HepG2 (cell line): ENCODE results near the gene GALR2. TPM values are rescaled to one million over a fixed set of nuclear protein-coding genes. Genes with fewer than 3 reads are reported as not detected.

Experiments
- ATAC-seq: fragments of 200-7000 bp; cut with Tn5 transposase; 3 replicates; pipeline ENCODE4 v1.9.1; 2020; ENCODE audit warnings: mild to moderate bottlenecking, moderate library complexity
- BruUV-seq: library from RNA; stranded (reverse); fragments of 400-500 nt; replicated peaks from 2 replicates; lab custom pipeline; 2021; lab: Mats Ljungman, UMichigan
- CTCF ChIA-PET: fragments of 300-600 bp; formaldehyde crosslinking; extraction: SDS; loops from one replicate; lab custom pipeline; 2021; ENCODE audit warnings: low total read pairs, inconsistent platforms, low intra/inter-chr PET ratio; lab: Yijun Ruan, JAX
- POLR2A ChIA-PET: fragments of 350-600 bp; sonication (Branson Sonifier 250); formaldehyde crosslinking; loops from one replicate; lab custom pipeline; 2020; ENCODE audit warnings: antibody characterized with exemption, inconsistent platforms; lab: Yijun Ruan, JAX
- DNase-seq: peaks from one replicate; pipeline ENCODE4 v3.0.0-alpha.2; 2015; ENCODE audit warnings: low spot score
- FAIRE-seq: peaks from 3 replicates; lab custom pipeline; 2011; peaks lifted over from hg19 to GRCh38; lab: Jason Lieb, UNC
- H2AFZ ChIP-seq: one replicate; pipeline ENCODE4 v1.6.1; 2011; ENCODE audit warnings: low read length, inconsistent platforms
- H3K27ac ChIP-seq: fragments of 300-600 bp; 3 replicates; pipeline ENCODE4 v1.8.0; 2011; ENCODE audit warnings: mixed run types, mild to moderate bottlenecking, mixed read lengths, low read length, inconsistent platforms; ENCODE audit not compliant: insufficient read depth; ENCODE audit errors: extremely low read length
- H3K27me3 ChIP-seq, 2 experiments: fragments of 200-600 bp in 1 of 2; 2 replicates in 1 of 2; 3 replicates in 1 of 2; pipeline versions ENCODE4 v1.6.0 to v1.8.0; 2011; ENCODE audit warnings: low read length in 2 of 2, mild to moderate bottlenecking in 2 of 2, moderate library complexity in 2 of 2, inconsistent platforms in 1 of 2; ENCODE audit not compliant: insufficient read depth in 2 of 2, control insufficient read depth in 1 of 2
- H3K36me3 ChIP-seq, 2 experiments: fragments of 200-600 bp in 1 of 2; replicated peaks in 1 of 2; 2 replicates in 1 of 2; 3 replicates in 1 of 2; pipeline versions ENCODE4 v1.5.1 to v1.8.0; 2011; ENCODE audit warnings: low read length in 2 of 2, inconsistent platforms in 1 of 2; ENCODE audit not compliant: insufficient read depth in 2 of 2, control insufficient read depth in 1 of 2
- H3K4me1 ChIP-seq: 2 replicates; pipeline ENCODE4 v1.5.1; 2012; ENCODE audit warnings: low read length, inconsistent platforms; ENCODE audit not compliant: insufficient read depth
- H3K4me2 ChIP-seq: 2 replicates; pipeline ENCODE4 v1.6.0; 2011; ENCODE audit warnings: low read depth, low read length, inconsistent platforms
- H3K4me3 ChIP-seq, 3 experiments: fragments of 200-600 bp in 1 of 3; sonication (generic), shearing (Covaris generic) in 1 of 3; replicated peaks in 1 of 3; 2 replicates each; pipeline ENCODE4 v1.5.1; 2011 to 2016; ENCODE audit warnings: low read length in 3 of 3, inconsistent platforms in 2 of 3, low read depth in 2 of 3, mild to moderate bottlenecking in 2 of 3, control low read depth in 1 of 3, mixed read lengths in 1 of 3; ENCODE audit not compliant: insufficient read depth in 1 of 3
- H3K79me2 ChIP-seq: one replicate; pipeline ENCODE4 v1.6.1; 2011; ENCODE audit warnings: low read length, inconsistent platforms; ENCODE audit not compliant: insufficient read depth
- H3K9ac ChIP-seq: 2 replicates; pipeline ENCODE4 v1.6.0; 2011; ENCODE audit warnings: mild to moderate bottlenecking, low read depth, low read length, inconsistent platforms; ENCODE audit not compliant: insufficient read depth
- H3K9me3 ChIP-seq: 2 replicates; pipeline ENCODE4 v1.5.1; 2012; ENCODE audit warnings: mild to moderate bottlenecking, low read length
- H4K20me1 ChIP-seq: 2 replicates; pipeline ENCODE4 v1.6.0; 2011; ENCODE audit warnings: inconsistent platforms, mild to moderate bottlenecking, low read length, moderate library complexity; ENCODE audit not compliant: insufficient read depth
- AGO2 ChIP-seq: fragments of 200-400 bp; formaldehyde crosslinking; optimal IDR thresholded peaks from 2 replicates; pipeline ENCODE3; 2017; ENCODE audit warnings: mild to moderate bottlenecking, low read depth, low read length, moderate library complexity
- HCFC1 ChIP-seq: fragments of 150-350 bp; IDR thresholded peaks from 2 replicates; pipeline ENCODE4 v1.6.1; 2014; ENCODE audit warnings: low read depth, low read length
- HMG20A ChIP-seq: IDR thresholded peaks from 2 replicates; pipeline ENCODE4 v1.6.1; 2016; ENCODE audit warnings: borderline replicate concordance
- HNRNPLL ChIP-seq: fragments of 200-400 bp; formaldehyde crosslinking; IDR thresholded peaks from 2 replicates; pipeline ENCODE4 v1.6.1; 2017; ENCODE audit warnings: mild to moderate bottlenecking, low read depth, low read length; ENCODE audit not compliant: poor library complexity, severe bottlenecking
- MEF2D ChIP-seq: sonication (generic); formaldehyde crosslinking; IDR thresholded peaks from 2 replicates; pipeline ENCODE4 v1.5.1; 2020; ENCODE audit warnings: mild to moderate bottlenecking, missing genetic modification reagents
- NFRKB ChIP-seq: fragments of 450-650 bp; IDR thresholded peaks from 2 replicates; pipeline ENCODE4 v1.6.1; 2017
- SP1 ChIP-seq, 2 experiments: fragments of 450-650 bp in 1 of 2; sonication (generic) in 1 of 2; formaldehyde crosslinking in 1 of 2; IDR thresholded peaks; 2 replicates each; pipeline versions ENCODE4 v1.4.0 to v1.6.1; 2016 to 2020; ENCODE audit warnings: missing genetic modification reagents in 1 of 2
- TP53 ChIP-seq: sonication (generic); formaldehyde crosslinking; conservative IDR thresholded peaks from 2 replicates; pipeline ENCODE4 v1.4.0; 2020; ENCODE audit warnings: missing genetic modification reagents
- ZNF274 ChIP-seq: sonication (generic); formaldehyde crosslinking; IDR thresholded peaks from 2 replicates; pipeline ENCODE4 v1.5.1; 2020; ENCODE audit warnings: mild to moderate bottlenecking, missing genetic modification reagents
- ZNF616 ChIP-seq: sonication (generic); formaldehyde crosslinking; IDR thresholded peaks from 2 replicates; pipeline ENCODE4 v1.5.0; 2020; ENCODE audit warnings: low read depth, mild to moderate bottlenecking, missing genetic modification reagents
- WGBS: methylation state at CpG from one replicate; pipeline ENCODE4 v1.1.6; 2017; ENCODE audit warnings: low lambda C conversion rate; 5-methylcytosine and 5-hydroxymethylcytosine counted together
- in situ Hi-C: cut with HindIII; loops from 2 replicates; pipeline ENCODE4 v1.10.0; 2017; ENCODE audit warnings: low pct_unique_long_range_greater_than_20kb; ENCODE audit not compliant: extremely low pct_ligation_motif_present
- intact Hi-C: fragments of 100-400 bp; cut with micrococcal nuclease; formaldehyde crosslinking; loops from one replicate; pipeline ENCODE4 v1.10.0; 2022; ENCODE audit not compliant: unreplicated experiment
- polyA plus RNA-seq, 8 experiments: library from polyadenylated mRNA; depleted of rRNA in 3 of 8; stranded (reverse) in 7 of 8; unstranded in 1 of 8; fragments of >200 nt; fragmentation: Illumina TruSeq in 4 of 8; extraction: Trizol in 4 of 8; gene quantifications; 2 replicates each; pipeline versions ENCODE4 v1.2.1 to v1.2.3, GENCODE V29; 2011 to 2016; ENCODE audit warnings: low read depth in 4 of 8, missing spikeins in 1 of 8, mixed read lengths in 1 of 8; ENCODE audit not compliant: insufficient read depth in 1 of 8
- total RNA-seq, 5 experiments: library from RNA; depleted of rRNA; stranded (reverse); fragments of >200 nt; fragmentation: Illumina TruSeq; extraction: Trizol; gene quantifications; 2 replicates each; pipeline ENCODE4 v1.2.3, GENCODE V29; 2016; ENCODE audit warnings: low read depth in 1 of 5
- TF ChIP-seq, protein P1 (sequence below): sonication (generic); formaldehyde crosslinking; IDR thresholded peaks from 2 replicates; pipeline ENCODE4 v1.9.0; 2021; ENCODE audit warnings: missing genetic modification reagents, mild to moderate bottlenecking, borderline replicate concordance
- TF ChIP-seq, protein P2 (sequence below): IDR thresholded peaks from 2 replicates; pipeline ENCODE4 v1.6.1; 2016
- TF ChIP-seq, protein P3 (sequence below): sonication (generic); formaldehyde crosslinking; IDR thresholded peaks from 2 replicates; pipeline ENCODE4 v1.4.0; 2020; ENCODE audit warnings: missing genetic modification reagents

The GALR2 gene
- total and polyA plus RNA-seq, 2 of the 13 experiments (the other 11 are each of a cell fraction or from before 2014, with no cell fraction given), result 0.48 to 0.58 TPM

DNA sequence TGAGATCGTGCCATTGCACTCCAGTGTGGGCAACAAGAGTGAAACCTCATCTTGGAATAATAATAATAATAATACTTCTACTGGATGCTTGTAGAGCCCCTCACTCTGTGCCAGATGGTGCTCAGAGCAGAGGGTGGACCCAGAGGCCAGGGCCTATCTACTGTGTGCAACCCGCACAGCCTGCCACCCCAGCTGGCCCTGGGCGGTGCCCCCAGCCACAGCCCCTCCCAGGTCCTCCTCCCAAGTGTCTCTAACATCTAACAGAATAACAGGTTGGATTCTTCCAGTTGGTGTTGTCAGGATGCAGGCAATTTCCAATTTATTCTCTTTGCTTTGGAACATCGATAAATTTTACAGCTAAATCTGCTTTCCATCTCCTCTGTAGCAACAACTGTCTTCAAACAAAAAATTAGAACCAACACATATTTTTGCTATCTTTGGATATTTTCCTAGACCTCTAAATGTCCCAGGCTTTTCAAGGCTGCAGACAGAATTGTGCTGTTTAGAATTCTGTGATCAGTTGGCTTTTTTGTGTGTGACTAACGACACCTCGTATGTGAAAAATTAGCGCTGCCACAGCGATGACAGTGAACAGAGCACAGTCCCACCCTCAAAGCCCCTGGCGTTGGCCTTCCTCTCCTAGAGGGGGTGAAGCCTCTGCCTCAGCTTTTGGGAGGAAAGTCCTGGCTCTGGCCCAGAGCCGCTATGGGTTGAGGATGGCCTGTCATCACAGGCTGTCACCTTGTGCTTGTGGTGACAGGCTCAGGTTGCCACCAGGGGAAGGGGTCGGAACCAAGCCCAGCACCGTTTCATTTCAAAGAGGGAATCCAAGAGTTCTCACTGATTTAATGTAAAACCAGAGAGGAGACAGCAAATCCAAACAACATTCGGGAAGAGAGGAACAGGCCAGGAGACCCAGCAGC lies 39.9 kb upstream of the GALR2 start:
- no peaks in the 10 kb centered on the region for H3K9me3 ChIP-seq
- no peak overlapping the region for H3K4me3 ChIP-seq
- POLR2A ChIA-PET, result no interaction called here
- H3K79me2 ChIP-seq, result no peaks in the 10 kb centered on the region
- H3K4me2 ChIP-seq, result no peak overlapping the region
- TF ChIP-seq, protein P1, sequence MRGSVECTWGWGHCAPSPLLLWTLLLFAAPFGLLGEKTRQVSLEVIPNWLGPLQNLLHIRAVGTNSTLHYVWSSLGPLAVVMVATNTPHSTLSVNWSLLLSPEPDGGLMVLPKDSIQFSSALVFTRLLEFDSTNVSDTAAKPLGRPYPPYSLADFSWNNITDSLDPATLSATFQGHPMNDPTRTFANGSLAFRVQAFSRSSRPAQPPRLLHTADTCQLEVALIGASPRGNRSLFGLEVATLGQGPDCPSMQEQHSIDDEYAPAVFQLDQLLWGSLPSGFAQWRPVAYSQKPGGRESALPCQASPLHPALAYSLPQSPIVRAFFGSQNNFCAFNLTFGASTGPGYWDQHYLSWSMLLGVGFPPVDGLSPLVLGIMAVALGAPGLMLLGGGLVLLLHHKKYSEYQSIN (CRISPR knock-in tag), result no peak
- TF ChIP-seq ZNF274, result no peak
- TF ChIP-seq HMG20A, result no peak
- ATAC-seq (no peak), DNase-seq (no peak), FAIRE-seq (no peak)
- no peak overlapping the region for H2AFZ ChIP-seq
- 74% methylated on average over 13 of the region's 13 CpGs for WGBS
- no peak overlapping the region for H3K27ac ChIP-seq
- BruUV-seq, result no TSS peak
- CTCF ChIA-PET, result no interaction called here
- H3K27me3 ChIP-seq, result no peaks in the 10 kb centered on the region
- intact Hi-C loops, result no loop called here
- peaks cover 6 to 23% of the 10 kb centered on the region in 2 experiments for H3K36me3 ChIP-seq
- H4K20me1 ChIP-seq, result no peaks in the 10 kb centered on the region
- in situ Hi-C loops, result no loop called here
- H3K9ac ChIP-seq, result no peak overlapping the region
- H3K4me1 ChIP-seq, result peaks cover 33% of the 10 kb centered on the region

DNA sequence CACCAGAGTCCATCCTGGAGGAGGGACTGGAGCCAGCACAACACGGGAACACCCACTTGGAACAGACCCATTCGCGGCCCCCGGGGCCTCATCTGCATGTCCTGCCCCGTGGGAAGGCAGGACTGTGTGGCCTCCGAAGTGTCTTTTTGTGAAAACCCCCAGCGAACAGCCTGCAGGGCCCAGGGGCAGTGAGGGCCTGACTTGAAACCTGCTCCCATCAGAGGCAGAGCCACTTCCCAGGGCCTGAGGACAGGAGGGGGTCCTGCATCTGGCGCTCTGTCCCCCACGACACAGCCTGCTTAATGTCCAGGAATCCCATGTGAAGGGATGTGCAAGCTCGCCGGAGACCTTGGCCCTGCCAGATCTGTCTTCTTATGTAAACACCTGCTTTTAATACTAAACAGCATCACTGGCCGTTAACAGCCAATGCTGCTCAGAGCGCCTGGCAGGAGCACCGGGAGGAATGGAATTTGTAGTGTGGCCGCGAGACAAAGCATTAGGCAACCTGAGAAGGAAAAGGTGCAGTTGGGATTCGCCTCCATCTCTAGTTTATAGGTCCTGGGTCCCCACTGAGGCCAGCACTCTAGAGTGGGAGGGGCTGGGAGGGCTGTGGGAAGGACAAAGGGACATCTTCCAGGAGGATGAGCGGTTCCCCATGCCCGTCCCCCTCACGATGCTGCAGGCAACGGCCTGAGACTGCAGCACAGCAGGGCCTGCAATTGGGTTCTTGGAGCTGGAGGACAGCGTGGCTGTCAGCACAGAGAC lies 37.9 kb upstream of the GALR2 start:
- Histone ChIP-seq H3K4me2 (no peak overlapping the region), H3K4me3 (no peak overlapping the region), H3K27ac (no peak overlapping the region), H3K9ac (no peak overlapping the region), H3K36me3 (peaks cover 22 to 43% of the 10 kb centered on the region in 2 experiments), H4K20me1 (no peaks in the 10 kb centered on the region), H3K4me1 (peaks cover 24% of the 10 kb centered on the region), H3K79me2 (no peaks in the 10 kb centered on the region), H3K9me3 (no peaks in the 10 kb centered on the region), H3K27me3 (no peaks in the 10 kb centered on the region), H2AFZ (no peak overlapping the region)
- BruUV-seq, result no TSS peak
- DNase-seq, result no peak
- ChIA-PET POLR2A (no interaction called here), CTCF (no interaction called here)
- WGBS, result 90% methylated on average over 20 of the region's 22 CpGs
- in situ Hi-C loops, result no loop called here
- no peak for FAIRE-seq
- no peak for ATAC-seq
- intact Hi-C loops, result no loop called here
- TF ChIP-seq ZNF616 (CRISPR knock-in tag) (no peak), HNRNPLL (no peak), MEF2D (CRISPR knock-in tag) (no peak), AGO2 (peak; percentile 54), SP1 (IDR thresholded peaks at IDR 0.05) (no peak), SP1 (CRISPR knock-in tag; IDR thresholded peaks at IDR 0.05) (no peak), NFRKB (no peak), TP53 (no peak), HCFC1 (no peak)
- TF ChIP-seq, protein P2, sequence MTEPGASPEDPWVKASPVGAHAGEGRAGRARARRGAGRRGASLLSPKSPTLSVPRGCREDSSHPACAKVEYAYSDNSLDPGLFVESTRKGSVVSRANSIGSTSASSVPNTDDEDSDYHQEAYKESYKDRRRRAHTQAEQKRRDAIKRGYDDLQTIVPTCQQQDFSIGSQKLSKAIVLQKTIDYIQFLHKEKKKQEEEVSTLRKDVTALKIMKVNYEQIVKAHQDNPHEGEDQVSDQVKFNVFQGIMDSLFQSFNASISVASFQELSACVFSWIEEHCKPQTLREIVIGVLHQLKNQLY (CRISPR knock-in tag), result no peak
- TF ChIP-seq, protein P3, sequence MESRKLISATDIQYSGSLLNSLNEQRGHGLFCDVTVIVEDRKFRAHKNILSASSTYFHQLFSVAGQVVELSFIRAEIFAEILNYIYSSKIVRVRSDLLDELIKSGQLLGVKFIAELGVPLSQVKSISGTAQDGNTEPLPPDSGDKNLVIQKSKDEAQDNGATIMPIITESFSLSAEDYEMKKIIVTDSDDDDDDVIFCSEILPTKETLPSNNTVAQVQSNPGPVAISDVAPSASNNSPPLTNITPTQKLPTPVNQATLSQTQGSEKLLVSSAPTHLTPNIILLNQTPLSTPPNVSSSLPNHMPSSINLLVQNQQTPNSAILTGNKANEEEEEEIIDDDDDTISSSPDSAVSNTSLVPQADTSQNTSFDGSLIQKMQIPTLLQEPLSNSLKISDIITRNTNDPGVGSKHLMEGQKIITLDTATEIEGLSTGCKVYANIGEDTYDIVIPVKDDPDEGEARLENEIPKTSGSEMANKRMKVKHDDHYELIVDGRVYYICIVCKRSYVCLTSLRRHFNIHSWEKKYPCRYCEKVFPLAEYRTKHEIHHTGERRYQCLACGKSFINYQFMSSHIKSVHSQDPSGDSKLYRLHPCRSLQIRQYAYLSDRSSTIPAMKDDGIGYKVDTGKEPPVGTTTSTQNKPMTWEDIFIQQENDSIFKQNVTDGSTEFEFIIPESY (CRISPR knock-in tag), result peak; percentile 21; the same call in 1 of the 2 replicates
